HG03039 (cell line): Measurements from ENCODE around the gene TCF19.
"Not testable (repeated sequence)": the region's sequence is repeated elsewhere in the genome, so short reads cannot be mapped to it uniquely, and the experiment has no call there.

Source experiments
- ATAC-seq: cut with Tn5 transposase; IDR thresholded peaks from one replicate; pipeline ENCODE4 v1.9.1; 2021; ENCODE audit warnings: mild to moderate bottlenecking, moderate library complexity; ENCODE audit not compliant: unreplicated experiment

The TCF19 gene

GRCh38 chr6:31178143-31179041 lies 20.0 kb downstream of the TCF19 start:
- ATAC-seq: no peak

DNA sequence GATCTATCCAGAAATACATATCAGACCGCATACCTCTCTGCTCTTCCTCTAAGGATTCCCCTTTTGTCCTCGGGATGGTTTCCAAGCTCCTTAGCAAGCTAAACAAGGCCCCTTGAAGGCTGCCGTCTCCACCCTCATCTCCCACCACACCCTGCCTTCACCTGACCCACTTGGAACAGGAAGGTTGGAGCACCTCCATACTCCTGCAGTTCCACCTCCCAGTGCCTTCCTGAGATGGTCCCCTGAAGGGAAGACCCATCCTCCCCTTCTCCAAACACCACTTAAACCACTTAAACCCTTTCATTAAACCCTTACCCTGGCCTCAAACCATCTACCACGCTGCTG lies 20.6 kb downstream of the TCF19 start:
- no peak for ATAC-seq

DNA sequence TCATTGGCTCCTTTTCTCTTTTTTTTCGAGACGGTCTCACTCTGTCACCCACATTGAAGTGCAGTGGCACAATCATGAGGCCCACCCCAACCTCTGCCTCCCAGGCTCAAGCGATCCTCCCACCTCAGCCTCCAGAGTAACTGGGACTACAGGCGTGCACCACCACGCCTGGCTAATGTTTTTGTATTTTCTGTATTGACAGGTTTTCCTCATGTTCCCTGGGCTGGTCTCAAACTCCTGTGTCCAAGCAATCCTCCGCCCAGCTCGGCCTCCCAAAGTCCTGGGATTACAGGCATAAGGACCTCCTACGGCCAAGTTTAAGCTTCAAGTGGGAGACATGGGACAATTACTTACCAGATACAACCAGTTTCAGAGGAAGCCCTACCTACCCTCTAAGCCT lies 21.5 kb downstream of the TCF19 start:
- ATAC-seq: no peak

GRCh38 chr6:31180500-31180899 lies 22.1 kb downstream of the TCF19 start:
- no peak for ATAC-seq

GRCh38 chr6:31183287-31183686 lies 24.9 kb downstream of the TCF19 start:
- not testable (repeated sequence) for ATAC-seq

GRCh38 chr6:31183859-31184258 lies 25.5 kb downstream of the TCF19 start:
- ATAC-seq: not testable (repeated sequence)

GRCh38 chr6:31185695-31186051 lies 27.3 kb downstream of the TCF19 start:
- ATAC-seq: not testable (repeated sequence)

GRCh38 chr6:31186052-31186734 lies 27.8 kb downstream of the TCF19 start:
- ATAC-seq: no peak

DNA sequence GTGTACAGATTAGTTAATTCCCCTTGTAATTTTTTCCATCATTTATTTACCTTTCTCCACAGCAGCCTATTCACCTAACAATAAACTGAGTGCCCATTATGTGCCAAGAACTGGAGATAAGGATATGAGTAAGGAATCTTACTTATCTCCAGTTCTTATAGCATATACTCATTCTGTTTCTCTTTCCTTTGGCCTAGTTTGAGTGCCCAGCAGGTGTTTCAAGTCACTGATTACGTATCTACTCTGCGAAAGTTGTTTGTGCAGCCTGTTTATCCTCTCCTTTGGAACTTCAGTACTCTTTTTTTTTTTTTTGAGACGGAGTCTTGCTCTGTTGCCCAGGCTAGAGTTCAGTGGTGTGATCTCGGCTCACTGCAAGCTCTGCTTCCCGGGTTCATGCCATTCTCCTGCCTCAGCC lies 29.4 kb downstream of the TCF19 start:
- ATAC-seq: no peak

- ATAC-seq: not testable (repeated sequence)
These were observed 30.8 kb downstream of the TCF19 start for GRCh38 chr6:31189223-31189622.

GRCh38 chr6:31190488-31190887 lies 32.1 kb downstream of the TCF19 start:
- ATAC-seq: no peak

DNA sequence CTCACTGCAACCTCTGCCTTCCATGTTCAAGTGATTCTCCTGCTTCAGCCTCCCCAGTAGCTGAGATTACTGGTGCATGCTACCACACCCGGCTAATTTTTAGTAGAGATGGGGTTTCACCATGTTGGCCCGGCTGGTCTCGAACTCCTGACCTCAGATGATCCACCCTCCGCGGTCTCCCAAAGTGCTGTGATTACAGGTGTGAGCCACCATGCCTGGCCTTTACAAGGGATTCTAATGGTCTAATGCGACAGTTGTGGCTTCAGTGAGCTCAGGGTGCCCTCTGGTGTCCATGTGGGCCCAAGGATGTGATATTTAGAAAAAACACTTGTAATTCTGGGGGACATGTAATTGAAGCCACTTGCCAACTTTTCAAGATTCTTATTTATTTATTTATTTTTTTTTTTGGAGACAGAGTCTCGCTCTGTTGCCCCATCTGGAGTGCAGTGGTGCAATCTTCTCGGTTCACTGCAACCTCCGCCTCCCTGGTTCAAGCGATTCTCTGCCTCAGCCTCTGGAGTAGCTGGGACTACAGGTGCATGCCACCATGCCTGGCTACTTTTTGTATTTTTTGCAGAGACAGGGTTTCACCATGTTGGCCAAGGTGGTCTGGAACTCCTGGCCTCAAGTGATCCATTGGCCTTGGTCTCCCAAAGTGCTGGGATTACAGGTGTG lies 34.2 kb downstream of the TCF19 start:
- not testable (repeated sequence) for ATAC-seq

DNA sequence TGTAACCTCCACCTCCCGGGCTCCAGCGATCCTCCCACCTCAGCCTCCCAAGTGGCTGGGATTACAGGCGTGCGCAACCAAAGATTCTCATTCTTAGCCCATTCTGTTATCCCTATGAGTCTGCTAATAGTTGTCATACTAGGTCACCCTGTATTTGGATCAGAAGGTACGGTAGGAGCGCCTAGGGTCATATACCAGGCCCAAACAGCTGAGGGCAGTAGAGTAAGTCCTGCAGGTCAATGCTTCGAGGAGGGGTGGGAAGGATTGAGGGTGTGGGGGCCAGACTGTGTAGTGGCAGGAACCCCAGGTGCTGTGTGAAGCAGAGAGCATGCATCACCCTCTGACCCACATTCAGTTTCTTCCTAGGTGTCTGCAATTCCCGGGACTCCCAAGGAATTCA lies 34.8 kb downstream of the TCF19 start:
- ATAC-seq: no peak

GRCh38 chr6:31194061-31194834 lies 35.9 kb downstream of the TCF19 start:
- ATAC-seq: no peak

DNA sequence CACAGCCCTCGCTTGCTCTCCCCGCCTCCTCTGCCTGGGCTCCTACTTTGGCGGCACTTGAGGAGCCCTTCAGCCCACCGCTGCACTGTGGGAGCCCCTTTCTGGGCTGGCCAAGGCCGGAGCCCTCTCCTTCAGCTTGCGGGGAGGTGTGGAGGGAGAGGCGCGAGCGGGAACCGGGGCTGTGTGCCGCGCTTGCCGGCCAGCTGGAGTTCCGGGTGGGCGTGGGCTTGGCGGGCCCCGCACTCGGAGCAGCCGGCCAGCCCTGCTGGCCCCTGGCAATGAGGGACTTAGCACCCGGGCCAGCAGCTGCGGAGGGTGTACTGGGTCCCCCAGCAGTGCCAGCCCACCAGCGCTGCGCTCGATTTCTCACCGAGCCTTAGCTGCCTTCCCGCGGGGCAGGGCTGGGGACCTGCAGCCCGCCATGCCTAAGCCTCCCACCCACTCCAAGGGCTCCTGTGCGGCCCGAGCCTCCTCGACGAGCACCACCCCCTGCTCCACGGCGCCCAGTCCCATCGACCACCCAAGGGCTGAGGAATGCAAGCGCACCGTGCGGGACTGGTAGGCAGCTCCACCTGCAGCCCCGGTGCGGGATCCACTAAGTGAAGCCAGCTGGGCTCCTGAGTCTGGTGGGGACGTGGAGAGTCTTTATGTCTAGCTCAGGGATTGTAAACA lies 37.1 kb downstream of the TCF19 start:
- ATAC-seq: not testable (repeated sequence)

DNA sequence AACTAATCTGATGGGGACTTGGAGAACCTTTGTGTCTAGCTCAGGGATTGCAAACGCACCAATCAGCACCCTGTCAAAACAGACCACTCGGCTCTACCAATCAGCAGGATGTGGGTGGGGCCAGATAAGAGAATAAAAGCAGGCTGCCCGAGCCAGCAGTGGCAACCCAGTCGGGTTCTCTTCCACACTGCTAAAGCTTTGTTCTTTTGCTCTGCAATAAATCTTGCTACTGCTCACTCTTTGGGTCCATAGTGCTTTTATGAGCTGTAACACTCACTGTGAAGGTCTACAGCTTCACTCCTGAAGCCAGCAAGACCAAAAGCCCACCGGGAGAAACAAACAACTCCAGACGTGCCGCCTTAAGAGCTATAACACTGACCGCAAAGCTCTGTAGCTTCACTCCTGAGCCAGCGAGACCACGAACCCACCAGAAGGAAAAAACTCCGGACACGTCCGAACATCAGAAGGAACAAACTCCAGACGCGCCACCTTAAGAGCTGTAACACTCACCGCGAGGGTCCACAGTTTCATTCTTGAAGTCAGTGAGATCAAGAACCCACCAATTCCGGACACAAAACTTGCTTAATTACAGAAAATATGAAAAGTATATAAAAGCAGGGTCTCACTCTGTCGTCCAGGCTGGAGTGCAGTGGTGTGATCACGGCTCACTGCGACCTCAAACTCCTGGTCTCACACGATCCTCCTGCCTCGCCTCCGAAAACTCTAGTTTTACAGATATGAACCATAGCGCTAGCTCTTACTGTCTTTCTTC lies 38.0 kb downstream of the TCF19 start:
- ATAC-seq: not testable (repeated sequence)

DNA sequence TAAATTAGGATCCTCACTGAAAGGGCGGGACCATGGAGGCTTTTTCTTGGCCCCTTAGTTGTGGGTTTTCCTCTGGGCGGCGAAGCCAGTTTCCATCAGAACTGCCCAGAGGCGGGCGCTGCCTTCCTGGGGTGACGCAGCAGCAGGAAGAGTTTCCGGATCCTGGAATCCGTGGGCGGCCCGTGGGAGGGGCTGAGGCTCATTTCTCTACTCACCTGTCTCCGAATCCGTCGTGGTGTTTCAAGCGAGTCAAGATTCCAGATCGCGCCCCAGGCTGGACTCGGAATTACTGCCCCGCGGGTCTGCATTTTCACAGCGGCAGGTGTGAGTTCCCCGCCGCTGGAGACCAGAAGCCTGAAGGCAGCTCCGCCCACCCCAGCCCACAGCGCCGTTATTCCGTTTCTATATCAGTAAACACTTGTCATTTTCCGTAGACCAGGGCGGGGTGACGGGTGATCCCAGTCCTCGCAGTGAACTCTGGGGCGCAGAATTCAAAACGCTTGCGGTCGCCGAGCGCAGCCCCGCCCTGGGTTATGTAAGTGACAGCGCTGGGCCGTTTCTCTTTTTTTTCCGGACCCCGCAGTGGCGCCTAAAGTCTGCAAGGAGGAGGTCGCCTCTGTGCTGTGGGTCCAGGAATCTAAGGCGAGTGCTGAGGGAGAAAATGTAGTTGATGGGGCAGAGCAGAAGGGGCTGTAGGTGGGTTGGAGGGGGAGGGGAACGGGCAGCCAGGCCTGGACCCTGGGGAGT lies 39.3 kb downstream of the TCF19 start:
- peak; percentile 59 for ATAC-seq

GRCh38 chr6:31199105-31199452 lies 40.7 kb downstream of the TCF19 start:
- ATAC-seq: not testable (repeated sequence)
